Ovary (tissue), 9 donors: ENCODE results near the gene GALNTL6. TPM values are rescaled to one million over a fixed set of nuclear protein-coding genes. Genes with fewer than 3 reads are reported as not detected.

Source experiments
- DNase-seq, 5 donors: peaks; one replicate each; pipeline ENCODE4 v3.0.0-alpha.2; 2019 to 2020
- H3K27ac ChIP-seq, 2 donors: fragments of 200-600 bp; one replicate each; pipeline versions ENCODE4 v1.5.1 to v1.8.0; 2019 to 2022
- H3K27me3 ChIP-seq: fragments of 200-600 bp; one replicate; pipeline ENCODE4 v1.8.0; 2022
- H3K36me3 ChIP-seq: fragments of 200-600 bp; sonication (generic); one replicate; pipeline ENCODE4 v1.5.1; 2019
- H3K4me1 ChIP-seq: one replicate; pipeline ENCODE4 v1.8.1; 2013; ENCODE audit warnings: mild to moderate bottlenecking, moderate library complexity; ENCODE audit not compliant: insufficient read depth
- H3K4me3 ChIP-seq: fragments of 200-600 bp; sonication (generic); one replicate; pipeline ENCODE4 v1.5.1; 2017
- H3K9me3 ChIP-seq, 2 donors: fragments of 200-600 bp in 1 of 2; sonication (generic) in 1 of 2; one replicate each; pipeline versions ENCODE4 v1.5.1 to v1.8.1; 2013 to 2019; ENCODE audit warnings: mild to moderate bottlenecking in 1 of 2, moderate library complexity in 1 of 2
- EP300 ChIP-seq: sonication (generic); formaldehyde crosslinking; IDR thresholded peaks from one replicate; pipeline ENCODE4 v1.6.1; 2017; ENCODE audit warnings: antibody characterized with exemption
- POLR2A ChIP-seq: fragments of 450-650 bp; IDR thresholded peaks from one replicate; pipeline ENCODE4 v1.6.1; 2017; ENCODE audit warnings: antibody characterized with exemption, mild to moderate bottlenecking, moderate library complexity
- WGBS, 3 donors: extraction: QIAGEN DNeasy Blood & Tissue Kit in 1 of 3; methylation state at CpG; one replicate each; pipeline versions ENCODE4 v1.1.5 to v1.1.7; 2013 to 2017; 5-methylcytosine and 5-hydroxymethylcytosine counted together
- intact Hi-C, 4 donors: fragments of 100-400 bp; cut with DNase I; formaldehyde crosslinking; loops; one replicate each; pipeline versions ENCODE4 v1.11.0 to v1.15.1; 2022 to 2023
- polyA plus RNA-seq, 2 donors: library from polyadenylated mRNA; stranded (reverse); fragments of 200-250 nt in 1 of 2; fragments of 350-450 nt in 1 of 2; fragmentation: Illumina TruSeq in 1 of 2; extraction: RNeasy Lipid Tissue Mini Kit (QIAGEN cat#74804) in 1 of 2; gene quantifications; one replicate each; pipeline ENCODE4 v1.2.3, GENCODE V29; 2013 to 2014
- total RNA-seq, 7 donors: library from RNA; depleted of rRNA in 2 of 7; stranded (reverse); fragments of >200 nt in 2 of 7; fragmentation: NEBNext Ultra II Directional in 3 of 7; extraction: Animal tissue kit (Norgen Biotek cat#: 25700) in 3 of 7; gene quantifications; one replicate each; pipeline versions ENCODE4 v1.1.0 to v1.2.4, GENCODE V29; 2016 to 2023
- TF ChIP-seq, protein P1 (sequence below), 3 donors: fragments of 450-650 bp in 2 of 3; fragments of 200-600 bp in 1 of 3; IDR thresholded peaks; one replicate each; pipeline versions ENCODE4 v1.5.1 to v1.8.0; 2016 to 2022; ENCODE audit warnings: antibody characterized with exemption in 3 of 3, mild to moderate bottlenecking in 1 of 3
- donor health status: DM: no; HTN: no; CAD: no; lungs with moderate emphysema.
- donor health status: DM: no; HTN: no; CAD: no.
- donor health status: Bipolar disorder and iron deficiency.
- donor health status: DM: yes; HTN: yes; CAD: no.
- donor health status: DM: no; HTN: no; CAD: no.
- donor health status: DM: yes; HTN: yes; CAD: no.

The GALNTL6 gene
- total and polyA plus RNA-seq, 9 donors = 0.11 to 1.8 TPM; not detected in 7

DNA sequence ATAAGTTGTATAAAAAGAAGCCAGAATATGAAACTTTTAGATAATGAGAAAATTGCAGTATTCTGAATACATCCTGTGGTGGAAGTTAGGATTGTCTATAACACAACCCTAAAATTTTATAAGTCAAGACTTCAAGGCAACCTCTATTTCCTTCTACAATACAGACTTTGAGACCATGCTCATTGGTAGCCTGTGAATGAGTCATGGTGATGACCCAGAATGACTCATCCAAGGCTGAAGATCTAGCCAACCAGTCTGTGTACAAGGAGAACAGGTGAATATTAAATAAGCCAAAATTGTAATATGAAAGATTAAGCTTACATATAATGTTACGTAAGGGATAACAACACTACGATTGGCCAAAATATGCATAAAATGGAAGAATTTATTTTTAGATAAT lies 879.5 kb downstream of the GALNTL6 start:
- TF ChIP-seq EP300 (no peak), POLR2A (no peak)
- TF ChIP-seq, protein P1, sequence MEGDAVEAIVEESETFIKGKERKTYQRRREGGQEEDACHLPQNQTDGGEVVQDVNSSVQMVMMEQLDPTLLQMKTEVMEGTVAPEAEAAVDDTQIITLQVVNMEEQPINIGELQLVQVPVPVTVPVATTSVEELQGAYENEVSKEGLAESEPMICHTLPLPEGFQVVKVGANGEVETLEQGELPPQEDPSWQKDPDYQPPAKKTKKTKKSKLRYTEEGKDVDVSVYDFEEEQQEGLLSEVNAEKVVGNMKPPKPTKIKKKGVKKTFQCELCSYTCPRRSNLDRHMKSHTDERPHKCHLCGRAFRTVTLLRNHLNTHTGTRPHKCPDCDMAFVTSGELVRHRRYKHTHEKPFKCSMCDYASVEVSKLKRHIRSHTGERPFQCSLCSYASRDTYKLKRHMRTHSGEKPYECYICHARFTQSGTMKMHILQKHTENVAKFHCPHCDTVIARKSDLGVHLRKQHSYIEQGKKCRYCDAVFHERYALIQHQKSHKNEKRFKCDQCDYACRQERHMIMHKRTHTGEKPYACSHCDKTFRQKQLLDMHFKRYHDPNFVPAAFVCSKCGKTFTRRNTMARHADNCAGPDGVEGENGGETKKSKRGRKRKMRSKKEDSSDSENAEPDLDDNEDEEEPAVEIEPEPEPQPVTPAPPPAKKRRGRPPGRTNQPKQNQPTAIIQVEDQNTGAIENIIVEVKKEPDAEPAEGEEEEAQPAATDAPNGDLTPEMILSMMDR (IDR thresholded peaks at IDR 0.05) = no peak
- WGBS, 3 donors = 45 to 70% (median 70%) methylated on average over 2 of the region's 2 CpGs
- Histone ChIP-seq H3K4me1 (no peaks in the 10 kb centered on the region), H3K4me3 (no peak overlapping the region), H3K9me3 (peaks cover 0 to 3% of the 10 kb centered on the region in 2 donors), H3K27ac (no peak overlapping the region), H3K36me3 (no peaks in the 10 kb centered on the region), H3K27me3 (no peaks in the 10 kb centered on the region)
- DNase-seq = no peak
- intact Hi-C loops = no loop called here

DNA sequence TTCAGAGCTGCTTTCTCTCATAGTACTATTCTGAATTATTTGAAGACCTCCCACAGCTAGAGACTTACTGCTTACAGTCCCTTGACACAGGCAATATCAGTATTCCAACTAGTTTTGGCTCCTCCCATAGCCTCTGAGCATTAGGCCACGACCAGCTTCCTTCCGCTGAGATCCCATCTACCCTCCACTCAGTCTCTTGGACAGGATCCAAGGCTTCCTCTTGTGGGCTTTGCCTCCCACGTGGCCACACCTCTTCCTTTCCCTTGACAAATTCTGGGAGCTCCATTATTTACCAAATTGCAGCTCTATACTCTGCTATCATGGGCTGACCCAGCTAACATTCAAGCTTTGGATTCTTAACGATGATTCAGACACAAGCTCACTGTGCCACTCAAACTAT lies 885.1 kb downstream of the GALNTL6 start:
- DNase-seq = no peak
- H3K4me3 ChIP-seq = no peak overlapping the region
- no peaks in the 10 kb centered on the region for H3K27me3 ChIP-seq
- H3K9me3 ChIP-seq = no peaks in the 10 kb centered on the region
- no peak for TF ChIP-seq POLR2A
- TF ChIP-seq, protein P1 (IDR thresholded peaks at IDR 0.05) = no peak
- TF ChIP-seq EP300 = no peak
- H3K27ac ChIP-seq = no peak overlapping the region
- H3K36me3 ChIP-seq = no peaks in the 10 kb centered on the region
- H3K4me1 ChIP-seq = no peaks in the 10 kb centered on the region
- intact Hi-C loops = no loop called here
- 31 to 34% (median 33%) methylated on average over 4 of the region's 4 CpGs for WGBS, 3 donors

DNA sequence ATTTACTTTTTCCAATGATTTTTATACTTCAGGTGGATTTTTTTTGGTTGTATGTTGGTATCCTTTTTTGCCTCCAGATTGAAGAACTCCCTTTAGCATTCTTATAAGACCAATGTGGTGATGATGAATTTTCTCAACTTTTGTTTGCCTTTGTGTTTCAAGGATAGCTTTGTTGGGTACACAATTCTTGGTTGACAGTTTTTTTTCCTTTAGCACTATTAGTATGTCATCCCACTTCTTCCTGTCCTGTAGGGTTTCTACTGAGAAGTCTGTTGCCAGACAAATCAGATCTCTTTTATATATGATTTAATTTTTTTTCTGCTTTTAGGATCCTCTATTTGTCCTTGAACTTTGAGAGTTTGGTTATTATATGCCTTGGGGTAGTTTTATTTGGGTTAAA lies 892.4 kb downstream of the GALNTL6 start:
- no peak for TF ChIP-seq POLR2A
- TF ChIP-seq EP300 = no peak
- TF ChIP-seq, protein P1 (IDR thresholded peaks at IDR 0.05) = no peak
- H3K27ac ChIP-seq = no peak overlapping the region
- H3K36me3 ChIP-seq = no peaks in the 10 kb centered on the region
- intact Hi-C loops = no loop called here
- H3K4me3 ChIP-seq = no peak overlapping the region
- DNase-seq = no peak
- no peaks in the 10 kb centered on the region for H3K27me3 ChIP-seq
- H3K9me3 ChIP-seq = no peaks in the 10 kb centered on the region
- no peaks in the 10 kb centered on the region for H3K4me1 ChIP-seq

DNA sequence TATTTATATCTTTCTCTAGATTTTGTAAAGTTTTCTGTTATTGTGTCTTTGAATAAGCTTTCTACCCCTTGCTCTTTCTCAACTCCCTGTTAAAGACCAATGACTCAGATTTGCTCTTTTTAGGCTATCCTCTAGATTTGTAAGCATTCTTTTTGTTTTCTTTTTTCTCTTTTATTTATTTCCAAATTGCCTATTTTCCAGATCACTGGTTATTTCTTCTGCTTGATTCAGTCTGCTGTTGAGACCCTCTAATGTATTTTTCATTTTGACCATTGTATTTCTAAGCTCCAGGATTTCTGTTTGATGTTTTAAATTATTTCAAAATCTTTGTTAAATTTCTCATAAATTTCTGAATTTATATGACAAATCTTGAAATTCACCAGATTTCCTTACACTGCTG lies 892.8 kb downstream of the GALNTL6 start:
- intact Hi-C loops = no loop called here
- Histone ChIP-seq H3K27ac (no peak overlapping the region), H3K4me3 (no peak overlapping the region), H3K9me3 (no peaks in the 10 kb centered on the region), H3K36me3 (no peaks in the 10 kb centered on the region), H3K4me1 (no peaks in the 10 kb centered on the region), H3K27me3 (no peaks in the 10 kb centered on the region)
- TF ChIP-seq POLR2A = no peak
- no peak for DNase-seq

DNA sequence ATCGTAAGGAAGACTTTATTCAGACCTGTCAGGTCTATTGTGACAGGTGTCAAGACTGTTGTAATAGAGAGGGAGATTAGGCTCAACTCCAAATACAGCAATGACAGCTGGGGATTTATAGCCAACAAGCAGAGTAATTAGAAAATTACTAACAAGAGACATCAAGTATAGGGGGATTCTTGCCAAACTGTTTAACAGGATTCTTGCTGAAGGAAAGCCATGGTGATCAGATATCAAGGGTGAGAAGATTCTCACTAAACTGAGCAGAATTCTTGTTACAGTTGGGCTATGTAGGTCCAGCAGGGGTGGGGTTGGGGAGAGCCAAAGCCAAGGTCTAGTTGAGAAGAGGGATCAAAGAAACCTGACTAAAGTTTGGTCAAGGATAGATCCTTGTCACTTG lies 894.4 kb downstream of the GALNTL6 start:
- H3K27me3 ChIP-seq = no peaks in the 10 kb centered on the region
- H3K9me3 ChIP-seq = no peaks in the 10 kb centered on the region
- no peak overlapping the region for H3K27ac ChIP-seq
- no peaks in the 10 kb centered on the region for H3K4me1 ChIP-seq
- intact Hi-C loops = no loop called here
- no peak for DNase-seq
- no peaks in the 10 kb centered on the region for H3K36me3 ChIP-seq
- no peak for TF ChIP-seq EP300
- WGBS, 3 donors = 60 to 74% (median 67%) methylated on average over 1 of the region's 1 CpG
- no peak overlapping the region for H3K4me3 ChIP-seq

DNA sequence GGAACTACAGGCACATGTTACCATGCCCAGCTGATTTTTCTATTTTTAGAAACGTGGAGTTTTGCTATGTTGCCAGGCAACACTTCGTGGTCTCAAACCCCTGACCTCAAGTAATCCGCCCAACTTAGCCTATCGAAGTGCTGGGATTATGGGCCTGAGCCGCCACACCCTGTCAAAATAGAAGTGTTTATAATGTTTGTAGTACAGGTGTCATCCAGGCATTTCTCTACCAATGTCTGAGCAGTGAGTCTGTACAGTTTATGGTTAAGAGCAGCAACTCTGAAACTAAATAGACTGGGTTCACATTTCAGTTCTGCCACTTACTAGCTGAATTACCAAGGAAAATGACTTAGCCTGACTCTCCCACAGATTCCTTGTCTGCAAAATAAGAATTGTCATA lies 895.0 kb downstream of the GALNTL6 start:
- no peak overlapping the region for H3K4me3 ChIP-seq
- H3K4me1 ChIP-seq = no peaks in the 10 kb centered on the region
- H3K36me3 ChIP-seq = no peaks in the 10 kb centered on the region
- TF ChIP-seq, protein P1 (IDR thresholded peaks at IDR 0.05) = no peak
- TF ChIP-seq POLR2A (no peak), EP300 (no peak)
- H3K9me3 ChIP-seq = no peaks in the 10 kb centered on the region
- no peak for DNase-seq
- intact Hi-C loops = no loop called here
- H3K27ac ChIP-seq = no peak overlapping the region
- 70 to 75% (median 72%) methylated on average over 5 of the region's 5 CpGs for WGBS, 3 donors
- no peaks in the 10 kb centered on the region for H3K27me3 ChIP-seq
